Panc1 (cell line): ENCODE data around the gene KCNT1.

ENCODE experiments used
- CTCF ChIP-seq: fragments of 450-650 bp; IDR thresholded peaks from 2 replicates; pipeline ENCODE4 v1.5.1; 2017; ENCODE audit warnings: mild to moderate bottlenecking
- POLR2AphosphoS5 ChIP-seq: IDR thresholded peaks from 2 replicates; pipeline ENCODE4 v1.6.1; 2012; ENCODE audit warnings: mild to moderate bottlenecking, low read depth, low read length, moderate library complexity
- REST ChIP-seq, 2 experiments: IDR thresholded peaks; 2 replicates each; pipeline ENCODE4 v1.6.1; 2011 to 2012; ENCODE audit warnings: low read depth in 2 of 2, control low read depth in 1 of 2, low read length in 1 of 2, mild to moderate bottlenecking in 1 of 2, moderate library complexity in 1 of 2; ENCODE audit not compliant: insufficient read depth in 1 of 2
- SIN3A ChIP-seq: IDR thresholded peaks from 2 replicates; pipeline ENCODE4 v1.6.1; 2012; ENCODE audit warnings: low read depth, mild to moderate bottlenecking, low read length, moderate library complexity, borderline replicate concordance; ENCODE audit not compliant: insufficient read depth

GRCh38 chr9:135681161-135681560 lies 20.8 kb upstream of the KCNT1 start:
- no peak for TF ChIP-seq SIN3A
- TF ChIP-seq CTCF: no peak
- no peak for TF ChIP-seq POLR2AphosphoS5
- no peak for TF ChIP-seq REST (IDR thresholded peaks at IDR 0.05; ENCODE audit: insufficient read depth in 1 of 2, low read depth in 2 of 2, low read length in 1 of 2)
